Central memory CD4-positive, alpha-beta T cell (primary cell): ENCODE measurements around the gene BTK.

ENCODE experiments used
- DNase-seq: peaks from one replicate; pipeline ENCODE4 v3.0.0; 2022

Gene BTK

GRCh38 chrX:101393530-101394305 is 7.7 kb upstream of the BTK start:
- DNase-seq, result no peak

GRCh38 chrX:101391831-101392230 is 5.8 kb upstream of the BTK start:
- DNase-seq, result no peak

- peak; percentile 73 for DNase-seq
These were observed 4.9 kb upstream of the BTK start, which contains the start of gene RPL36A for GRCh38 chrX:101390664-101391525. RPL36A (plus strand) TSS chrX:101391011; CDS start chrX:101391044, 33 bp downstream.

- DNase-seq, result no peak
These were observed 2.6 kb upstream of the BTK start for GRCh38 chrX:101388604-101389003.

- DNase-seq, result no peak
These were observed 523 bp upstream of the BTK start for GRCh38 chrX:101386542-101386885.

GRCh38 chrX:101385026-101385684 is 836 bp downstream of the BTK start:
- no peak for DNase-seq

GRCh38 chrX:101383679-101384205 is 2.2 kb downstream of the BTK start:
- DNase-seq, result no peak

GRCh38 chrX:101377547-101377946 is 8.4 kb downstream of the BTK start:
- no peak for DNase-seq

- no peak for DNase-seq
These were observed 15.0 kb downstream of the BTK start for GRCh38 chrX:101370888-101371504.

- no peak for DNase-seq
These were observed 16.3 kb downstream of the BTK start for GRCh38 chrX:101369687-101370086.

- DNase-seq, result no peak
These were observed 17.2 kb downstream of the BTK start for GRCh38 chrX:101368800-101369199.

- DNase-seq, result no peak
These were observed 20.6 kb downstream of the BTK start for GRCh38 chrX:101365301-101365795.

- DNase-seq, result no peak
These were observed 23.2 kb downstream of the BTK start for GRCh38 chrX:101362757-101363156.

GRCh38 chrX:101362116-101362515 is 23.9 kb downstream of the BTK start:
- no peak for DNase-seq

GRCh38 chrX:101360390-101360789 is 25.6 kb downstream of the BTK start:
- DNase-seq, result no peak

- DNase-seq, result no peak
These were observed 26.0 kb downstream of the BTK start for GRCh38 chrX:101359966-101360365.

- DNase-seq, result no peak
These were observed 28.7 kb downstream of the BTK start for GRCh38 chrX:101357166-101357795.

- DNase-seq, result no peak
These were observed 36.8 kb downstream of the BTK start for GRCh38 chrX:101349193-101349562.

GRCh38 chrX:101348452-101349192 is 37.4 kb downstream of the BTK start, which contains the start of gene TIMM8A:
TIMM8A (minus strand) TSS chrX:101348742; CDS start chrX:101348664, 78 bp downstream.
- peak; percentile 73 for DNase-seq

- DNase-seq, result no peak
These were observed 38.0 kb downstream of the BTK start for GRCh38 chrX:101347859-101348451.

GRCh38 chrX:101337776-101338271 is 48.2 kb downstream of the BTK start:
- DNase-seq, result no peak
